EL (cell line): ENCODE measurements around the gene MAPKAP1.

Experiments
- DNase-seq: peaks from one replicate; pipeline ENCODE4 v3.0.0-alpha.2; 2016

MAPKAP1 gene

DNA sequence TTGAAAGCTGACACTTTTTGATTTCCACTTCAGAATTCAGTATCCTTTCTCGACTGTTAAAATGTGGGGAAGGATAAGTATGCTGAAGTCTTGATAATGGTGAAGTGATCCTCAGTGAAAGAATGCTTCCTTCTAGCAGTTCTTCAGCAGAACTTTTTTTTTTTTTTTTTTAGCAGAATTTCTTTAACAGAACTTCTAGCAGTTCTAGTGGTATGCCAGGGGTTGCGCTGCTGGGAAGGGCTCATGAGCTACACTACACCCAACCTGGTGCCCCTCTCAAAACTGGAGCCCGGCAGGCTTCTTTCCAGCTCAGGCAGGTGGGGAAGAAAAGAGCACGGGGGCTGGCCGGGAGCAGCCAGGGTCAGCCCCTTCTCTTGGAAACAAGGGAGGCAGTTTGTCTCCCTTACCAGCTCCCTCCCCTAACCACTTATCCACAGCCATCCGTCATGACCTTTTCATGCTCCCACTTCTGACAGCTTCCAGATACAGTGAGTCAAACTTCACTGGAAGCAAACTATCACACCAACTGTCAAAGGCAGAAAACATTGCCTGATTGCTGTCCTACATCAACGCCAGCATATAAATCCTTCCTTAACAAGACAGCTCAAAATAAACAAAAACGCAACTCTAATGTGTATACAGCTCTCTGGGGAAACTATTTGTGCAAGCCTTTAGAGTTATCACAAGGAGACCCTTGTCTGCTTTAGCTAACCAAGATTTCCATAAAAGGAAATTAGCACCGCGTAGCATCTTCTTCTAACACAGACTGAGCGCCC lies 233.9 kb downstream of the MAPKAP1 start:
- peak; percentile 51 for DNase-seq

DNA sequence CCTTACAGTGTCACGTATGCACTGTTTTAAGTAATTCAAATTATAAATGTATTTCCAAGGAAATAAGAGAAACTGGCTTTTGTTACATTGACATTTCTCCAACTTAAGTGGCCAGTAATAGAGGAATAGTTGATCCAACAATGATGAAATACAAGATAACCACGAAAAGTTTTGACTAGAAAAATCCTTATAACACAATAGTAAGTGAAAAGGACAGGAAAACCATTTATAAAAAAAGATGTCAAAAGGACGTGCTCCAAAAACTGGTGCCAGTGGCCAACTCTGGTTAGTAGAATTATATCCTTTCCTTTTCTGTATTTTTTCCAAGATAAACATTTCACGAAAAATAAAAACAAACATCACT lies 234.5 kb downstream of the MAPKAP1 start:
- DNase-seq, result no peak

DNA sequence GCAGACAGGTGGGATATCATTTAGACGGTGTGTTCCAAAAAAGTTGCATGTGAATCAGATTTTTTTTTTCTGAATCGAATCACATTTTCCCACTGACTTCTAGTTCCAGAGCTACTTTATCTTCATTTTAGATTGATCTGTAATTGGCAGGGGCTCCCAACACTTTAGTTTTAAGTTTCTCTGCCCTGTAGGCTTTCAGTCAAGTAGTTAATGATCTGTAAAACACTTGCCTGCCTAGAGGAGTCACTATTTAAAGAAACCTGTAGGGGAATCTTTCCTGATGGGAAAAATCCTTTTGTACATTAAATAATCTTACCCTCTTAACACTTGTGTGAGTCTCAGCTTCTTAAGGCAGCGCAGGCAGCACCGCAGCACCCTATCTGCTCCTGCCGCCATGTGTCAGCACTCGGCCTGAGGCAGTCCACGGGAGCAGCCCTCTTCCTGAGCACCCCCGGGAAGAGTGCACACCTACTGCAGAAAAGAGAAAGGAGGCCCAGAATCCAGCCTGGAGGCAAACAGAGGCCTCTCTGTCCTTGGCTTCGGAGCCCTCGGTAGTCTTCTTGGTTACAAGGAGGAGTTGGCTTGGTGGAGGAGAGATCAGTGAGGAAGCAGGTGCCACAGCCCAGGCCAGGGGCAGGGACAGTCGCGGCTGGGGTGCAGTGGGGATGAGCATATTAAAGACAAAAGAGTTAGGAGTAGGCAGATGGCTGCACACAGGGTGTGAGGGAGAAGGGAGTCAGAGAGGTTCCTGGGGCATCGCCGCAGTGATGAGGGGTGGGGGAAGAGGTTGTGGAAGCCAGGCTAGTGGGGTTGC lies 236.0 kb downstream of the MAPKAP1 start:
- DNase-seq, result no peak

DNA sequence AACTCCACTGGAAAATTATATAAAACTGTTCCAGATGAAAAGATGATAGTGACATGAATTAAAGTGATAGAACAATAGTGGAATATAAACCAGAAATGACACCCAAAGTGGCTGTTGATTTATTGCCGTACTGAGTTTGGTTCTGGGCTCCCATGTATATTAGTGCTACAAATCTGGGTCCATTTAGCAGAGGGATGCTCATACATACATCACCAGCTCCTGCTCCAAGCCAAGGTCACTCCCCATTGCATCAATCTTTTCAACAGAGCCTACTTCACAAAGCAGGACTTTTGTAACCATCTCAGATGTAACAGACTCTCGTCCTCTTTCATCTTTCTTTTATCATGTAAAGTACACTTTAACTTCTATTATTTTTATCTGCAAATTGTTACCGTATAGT lies 236.8 kb downstream of the MAPKAP1 start:
- DNase-seq, result no peak

DNA sequence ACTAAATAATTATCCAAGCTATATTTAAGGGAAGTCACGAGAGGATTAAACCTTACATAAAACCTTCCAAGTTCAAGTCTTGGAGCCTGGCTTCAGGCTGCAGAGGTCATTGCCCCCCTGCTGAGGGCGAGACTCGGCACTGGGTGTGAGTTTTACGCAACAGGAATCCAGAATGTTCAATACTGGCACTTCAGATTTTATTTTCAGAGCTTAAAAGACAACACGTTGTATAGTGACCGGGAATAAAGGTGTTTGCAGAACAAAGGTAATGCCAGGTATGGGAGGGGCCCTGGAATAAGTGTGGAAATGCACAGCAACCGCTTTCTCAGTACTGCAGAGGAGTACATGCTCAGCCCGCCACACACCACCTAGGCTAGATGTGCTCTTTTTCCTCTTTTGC lies 238.4 kb downstream of the MAPKAP1 start:
- no peak for DNase-seq

DNA sequence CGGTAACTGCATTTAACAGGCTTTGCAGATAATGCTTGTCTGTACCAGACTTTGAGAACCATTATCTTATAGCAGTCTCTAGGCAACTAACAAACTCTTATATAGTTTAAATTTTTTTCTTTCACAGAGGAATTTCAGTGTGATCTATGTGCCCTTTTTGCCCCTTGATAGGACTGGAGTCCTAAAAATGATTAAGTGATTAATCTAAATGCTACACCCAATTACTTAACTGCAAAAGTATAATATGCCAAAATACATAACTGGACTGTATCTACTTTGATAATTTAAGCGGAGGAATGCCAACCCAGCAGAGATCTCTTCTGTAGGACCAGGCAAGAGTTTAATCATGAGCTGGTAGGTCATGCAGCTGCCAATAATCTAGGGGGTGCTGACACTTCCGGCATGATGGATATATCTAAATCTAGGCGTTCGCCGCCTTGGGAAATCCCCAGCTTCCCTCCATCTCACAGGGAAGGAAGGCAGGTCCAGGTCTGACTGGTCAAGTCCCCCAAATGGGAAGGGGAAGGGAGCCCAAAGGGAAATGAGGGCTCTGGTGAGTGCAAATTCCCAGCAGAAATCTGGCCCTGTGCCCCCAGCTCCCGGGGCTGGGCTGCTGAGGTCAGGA lies 239.8 kb downstream of the MAPKAP1 start:
- no peak for DNase-seq

DNA sequence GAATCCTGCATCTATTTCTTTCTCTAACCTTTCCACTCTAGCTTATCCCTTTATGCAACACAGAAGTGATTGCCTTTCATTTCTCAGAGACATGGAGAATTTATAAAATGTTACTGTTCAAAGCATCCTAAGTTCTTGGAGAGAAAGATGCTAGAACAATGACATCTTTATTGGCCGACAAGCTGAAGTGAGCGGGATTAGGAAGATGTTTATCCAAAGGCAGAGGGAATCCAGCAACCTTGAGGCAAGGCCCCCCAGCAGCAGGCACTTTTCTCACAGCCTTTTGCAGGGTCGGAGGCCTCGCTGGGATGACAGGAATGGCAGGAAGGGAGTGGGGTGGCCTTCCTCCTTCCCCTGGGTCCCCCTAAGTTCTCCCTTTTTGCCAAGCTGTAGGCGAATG lies 240.6 kb downstream of the MAPKAP1 start:
- no peak for DNase-seq

DNA sequence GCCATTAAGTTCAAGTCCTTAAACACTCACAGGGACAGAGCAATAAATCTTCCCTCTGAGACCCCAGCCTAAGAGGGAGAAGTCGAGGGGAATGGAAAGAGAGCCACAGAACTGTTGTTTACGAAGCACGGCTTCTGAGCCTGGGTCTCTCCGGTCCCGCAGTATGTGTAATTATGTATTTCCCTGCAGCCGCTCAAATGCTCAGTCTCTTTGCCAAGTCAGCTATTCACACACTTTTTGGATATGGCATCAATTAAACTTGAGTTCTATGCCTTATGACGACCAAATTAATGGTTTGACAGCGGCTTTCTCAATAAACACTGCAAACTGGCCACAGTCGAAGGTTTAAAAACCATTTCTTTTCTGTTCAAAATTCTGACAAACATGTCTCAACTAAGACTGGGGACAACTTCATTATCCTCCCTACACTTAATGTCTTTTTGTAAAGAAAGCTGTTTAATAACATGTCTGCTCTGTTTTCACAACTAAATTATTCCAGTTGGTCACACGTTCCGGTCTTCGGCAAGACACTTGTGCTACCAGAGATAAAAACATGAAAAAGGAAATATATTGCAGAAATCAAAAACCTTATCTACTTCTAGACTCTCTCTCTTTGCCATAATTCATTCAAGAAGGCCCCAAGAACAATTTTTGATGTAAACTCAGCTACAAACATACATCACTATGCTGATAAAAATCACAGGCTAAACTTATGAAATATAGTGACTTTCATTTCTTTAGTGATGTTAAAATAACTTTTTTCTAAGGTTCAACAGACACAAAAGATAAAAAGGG lies 242.2 kb downstream of the MAPKAP1 start:
- DNase-seq, result no peak

DNA sequence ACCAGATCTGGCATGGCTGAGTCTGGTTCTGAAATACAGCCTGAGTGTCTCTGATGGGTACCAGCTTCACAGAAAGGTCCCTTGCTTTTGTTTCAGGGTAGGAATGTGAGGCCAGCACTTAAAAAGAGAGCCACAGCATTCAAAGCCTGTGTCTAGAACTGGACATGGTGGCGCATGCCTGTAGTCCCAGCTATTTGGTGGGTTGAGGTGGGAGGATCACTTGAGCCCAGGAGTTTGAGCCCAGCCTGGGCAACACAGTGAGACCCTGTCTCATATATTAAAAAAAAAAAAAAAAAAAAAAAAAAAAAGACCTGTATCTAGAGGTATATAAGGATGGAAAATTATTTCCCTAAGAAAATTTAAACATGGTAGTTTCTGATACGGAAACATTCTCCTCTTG lies 243.1 kb downstream of the MAPKAP1 start:
- no peak for DNase-seq

DNA sequence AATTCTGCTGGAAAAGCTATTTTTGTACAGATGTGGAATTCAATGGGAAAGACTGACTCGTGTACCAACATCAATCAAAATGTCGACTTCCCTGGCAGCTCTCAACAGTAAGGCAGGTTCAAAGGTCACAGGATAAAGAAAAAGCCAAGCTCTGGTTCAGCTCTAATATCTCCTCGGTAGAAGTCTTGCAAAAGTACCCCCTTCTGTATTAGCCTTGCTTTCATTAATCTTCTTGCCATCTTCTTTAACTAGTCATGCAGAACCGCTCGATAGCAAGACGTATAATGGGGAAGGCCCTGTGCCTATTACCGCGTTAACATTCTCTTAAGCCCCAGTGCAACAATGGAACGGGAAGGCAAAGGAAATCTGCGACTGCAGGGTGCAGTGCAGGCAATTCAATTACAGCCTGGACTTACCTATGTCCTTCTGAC lies 244.1 kb downstream of the MAPKAP1 start:
- DNase-seq, result no peak

DNA sequence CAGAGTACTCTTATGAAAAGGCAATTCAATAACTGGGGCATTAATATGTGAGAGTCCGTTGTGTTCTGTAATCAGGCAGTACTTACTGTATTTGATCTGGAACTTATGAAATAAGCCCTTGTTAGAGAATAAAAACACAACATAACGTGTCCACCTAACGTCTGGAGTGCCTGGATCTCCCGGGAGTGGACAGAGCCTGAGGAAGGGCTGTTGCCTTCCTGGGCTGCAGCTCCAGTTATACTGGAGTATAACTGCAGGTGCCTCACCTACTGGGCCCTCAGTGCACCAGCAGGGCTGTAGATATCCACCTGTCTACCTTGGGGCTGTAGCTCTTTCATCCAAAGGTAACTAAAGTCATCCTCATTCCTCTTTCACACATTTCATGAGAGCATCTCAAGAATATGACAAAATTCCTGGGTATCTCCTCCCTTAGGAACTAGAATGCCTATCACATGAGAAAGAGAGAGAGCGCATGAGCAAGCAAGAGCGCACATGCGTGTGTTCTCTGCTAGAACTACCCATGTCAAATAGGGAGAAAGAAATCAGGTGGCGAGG lies 245.3 kb downstream of the MAPKAP1 start:
- no peak for DNase-seq

DNA sequence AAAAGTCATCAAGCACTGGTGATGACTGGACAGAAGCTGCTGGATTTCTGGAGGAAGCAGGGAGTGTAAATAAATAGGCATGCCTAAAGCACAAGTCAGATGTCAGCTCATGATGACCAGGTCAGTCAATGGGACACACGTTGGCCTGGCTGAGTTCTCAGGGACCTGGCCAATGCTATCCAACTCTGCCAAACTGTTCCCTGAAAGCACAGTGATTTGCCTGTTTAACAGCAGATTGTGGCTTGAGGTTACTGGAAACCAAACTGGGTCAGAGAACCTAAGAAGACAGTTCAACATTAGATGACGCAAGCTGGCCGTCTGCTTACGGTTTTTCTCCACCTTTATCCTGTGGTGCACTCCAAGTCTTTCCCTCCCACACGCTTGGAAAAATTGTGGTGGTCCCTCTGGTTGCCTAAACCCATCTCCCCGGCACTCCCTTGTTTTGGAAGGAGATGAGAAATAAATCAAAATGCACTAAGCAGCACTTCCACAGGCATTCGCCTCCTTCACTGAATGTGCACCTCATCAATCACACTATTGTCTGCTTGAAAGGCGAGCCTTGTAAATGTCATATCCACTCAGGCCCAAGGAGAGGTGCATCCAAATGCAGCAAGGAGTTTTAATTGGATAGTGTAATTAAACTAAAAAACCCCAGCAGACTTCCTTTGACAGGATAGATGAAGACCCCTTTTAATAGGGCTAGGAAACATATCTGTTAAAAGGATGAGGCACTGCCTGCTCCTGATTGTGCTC lies 245.9 kb downstream of the MAPKAP1 start:
- DNase-seq, result peak; percentile 32

DNA sequence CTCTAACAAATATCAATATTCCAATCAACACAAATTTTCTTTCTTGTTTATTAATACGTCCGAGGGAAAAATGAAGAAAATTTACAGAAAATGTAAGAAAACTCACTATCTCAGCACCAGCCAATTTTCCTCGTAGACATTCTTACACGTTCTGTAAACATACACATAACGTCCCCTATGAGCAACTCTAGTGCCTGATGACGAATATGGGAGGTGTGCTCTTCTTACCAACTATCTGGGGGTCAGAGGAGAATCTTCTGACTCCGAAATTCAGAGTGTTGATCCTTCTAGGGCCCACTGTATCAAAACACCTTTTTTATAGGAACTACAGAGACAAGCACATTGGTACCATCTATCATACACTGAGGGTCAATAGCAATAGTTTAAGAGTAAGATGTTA lies 246.7 kb downstream of the MAPKAP1 start:
- no peak for DNase-seq

DNA sequence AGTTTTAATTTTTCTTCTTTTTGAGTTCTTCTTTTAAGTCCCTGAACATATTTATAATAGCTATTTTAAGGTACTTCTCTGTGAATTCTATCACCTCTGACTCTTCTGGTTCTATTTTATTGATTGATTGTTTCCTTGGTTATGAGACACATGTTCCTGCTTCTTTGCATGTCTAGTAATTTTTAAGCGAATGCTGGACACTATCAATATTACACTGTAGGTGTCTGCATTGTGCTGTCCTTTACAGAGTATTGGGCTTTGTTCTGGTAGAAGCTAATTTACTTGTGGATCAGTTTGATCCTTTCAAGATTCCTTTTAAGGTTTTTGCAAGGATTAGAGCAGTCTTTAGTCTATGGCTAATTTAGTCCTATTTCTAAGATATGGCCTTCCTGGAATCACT lies 249.7 kb downstream of the MAPKAP1 start:
- no peak for DNase-seq

DNA sequence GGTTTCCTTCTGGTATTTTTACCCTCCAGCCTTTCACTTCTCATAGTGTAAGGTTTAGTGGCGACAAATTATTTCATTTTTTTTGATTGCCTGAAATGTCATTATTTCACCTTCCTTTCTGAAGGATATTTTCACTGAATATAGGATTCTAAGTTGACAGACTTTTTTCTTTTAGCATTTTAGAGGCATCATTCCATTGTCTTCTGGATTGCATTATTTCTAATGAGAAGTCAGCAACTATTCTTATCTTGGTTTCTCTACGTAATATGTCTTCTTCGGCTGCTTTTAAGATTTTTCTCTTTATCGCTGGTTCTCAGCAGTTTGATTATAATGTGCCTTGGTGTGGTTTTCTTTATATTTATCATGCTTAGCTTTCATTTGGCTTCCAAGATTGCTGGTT lies 251.1 kb downstream of the MAPKAP1 start:
- DNase-seq, result no peak

DNA sequence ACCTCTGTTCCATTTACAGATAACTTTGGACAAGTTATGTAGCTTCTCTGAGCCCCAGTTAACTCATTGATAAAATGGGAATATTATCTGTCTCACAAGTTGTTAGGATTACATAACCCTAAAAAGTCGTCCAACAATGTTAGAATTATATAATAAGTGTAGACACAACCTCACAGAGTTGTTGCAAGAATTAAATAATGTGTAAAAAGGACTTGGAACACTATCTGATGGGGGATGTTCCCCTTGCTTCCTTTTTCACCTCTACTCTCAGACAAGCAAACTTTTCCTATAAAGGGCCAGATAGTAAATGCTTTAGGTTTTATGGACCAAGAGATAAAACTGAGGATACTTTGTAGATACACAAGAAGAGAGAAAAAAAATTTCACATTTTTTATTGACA lies 251.9 kb downstream of the MAPKAP1 start:
- DNase-seq, result no peak

DNA sequence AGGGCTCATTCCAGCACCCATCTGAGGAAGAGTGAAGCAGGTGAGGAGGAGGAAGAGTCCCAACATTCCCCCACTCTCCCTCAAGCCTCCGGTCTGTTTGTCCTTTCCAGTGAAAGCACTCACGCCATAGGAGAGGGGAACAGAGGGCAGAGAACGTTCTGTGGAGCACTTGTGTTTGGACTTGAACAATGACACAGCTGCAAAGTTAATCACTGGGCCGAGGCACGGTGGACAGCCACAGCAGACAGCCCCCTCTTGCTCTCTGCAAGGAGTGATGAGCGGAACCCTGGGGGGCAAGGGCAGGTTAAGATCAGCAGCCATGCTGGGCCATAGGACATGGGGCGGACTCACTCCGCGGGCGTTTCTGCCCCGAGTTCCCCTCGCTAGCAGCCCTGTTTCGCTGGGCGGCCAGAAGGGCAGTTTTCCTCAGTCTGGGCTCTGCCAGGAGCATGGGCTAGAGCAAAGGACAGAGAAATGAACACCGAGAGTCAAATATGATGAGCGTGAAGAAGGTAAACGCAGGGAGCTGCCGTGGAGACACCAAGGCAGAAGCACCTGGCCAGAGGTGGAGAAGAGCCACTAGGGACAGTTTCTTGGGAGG lies 259.7 kb downstream of the MAPKAP1 start:
- no peak for DNase-seq

DNA sequence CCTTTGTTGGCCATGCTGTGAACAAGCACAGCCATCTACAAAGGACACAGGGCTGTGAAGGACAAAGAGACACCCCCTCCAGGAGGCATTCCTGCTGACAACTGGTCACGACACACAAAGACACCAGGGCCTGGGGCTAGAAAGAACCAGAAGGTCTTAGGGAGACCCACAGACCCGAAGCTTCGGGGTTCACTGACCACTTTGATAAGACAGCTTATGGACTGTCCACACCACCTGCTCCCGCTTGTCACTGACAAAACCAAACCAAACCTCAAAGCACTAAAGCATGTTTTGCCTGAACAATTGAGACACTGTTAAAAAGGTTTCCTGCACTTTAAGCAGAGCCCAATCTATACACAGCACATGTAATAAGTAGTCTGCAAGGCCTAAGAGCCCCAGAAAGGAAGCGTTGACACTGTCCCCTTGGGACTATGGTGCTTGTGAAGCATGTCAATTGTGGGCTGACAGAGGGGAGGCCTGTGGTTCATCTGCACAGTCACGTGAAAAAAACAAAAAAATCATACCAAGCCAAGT lies 260.4 kb downstream of the MAPKAP1 start:
- no peak for DNase-seq

DNA sequence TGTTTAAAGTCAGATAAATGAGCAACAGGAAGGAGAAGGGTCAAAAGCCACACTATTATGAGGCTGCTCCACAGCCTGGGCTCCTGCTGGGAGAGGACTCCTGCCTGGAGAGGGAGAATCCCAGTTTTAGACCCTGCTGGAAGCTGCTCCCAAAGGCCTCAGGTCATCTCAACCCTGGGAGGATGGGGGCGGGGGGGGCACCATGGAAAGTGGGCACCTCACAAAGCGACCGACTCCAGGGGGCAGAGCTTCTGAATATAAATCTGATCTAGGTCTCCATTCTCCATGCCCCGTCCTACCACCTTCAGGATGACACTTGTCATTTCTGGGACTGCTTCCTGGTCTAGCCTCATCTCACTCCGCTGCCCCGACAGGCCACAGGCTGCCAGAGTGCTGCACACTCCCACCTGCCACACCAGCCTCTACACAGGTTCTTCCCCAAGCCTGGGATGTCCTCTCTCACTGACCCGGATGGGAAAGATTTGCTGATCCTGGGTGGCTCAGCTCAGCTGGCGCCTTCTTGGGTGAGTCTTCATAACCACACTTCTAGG lies 262.0 kb downstream of the MAPKAP1 start:
- DNase-seq, result no peak

DNA sequence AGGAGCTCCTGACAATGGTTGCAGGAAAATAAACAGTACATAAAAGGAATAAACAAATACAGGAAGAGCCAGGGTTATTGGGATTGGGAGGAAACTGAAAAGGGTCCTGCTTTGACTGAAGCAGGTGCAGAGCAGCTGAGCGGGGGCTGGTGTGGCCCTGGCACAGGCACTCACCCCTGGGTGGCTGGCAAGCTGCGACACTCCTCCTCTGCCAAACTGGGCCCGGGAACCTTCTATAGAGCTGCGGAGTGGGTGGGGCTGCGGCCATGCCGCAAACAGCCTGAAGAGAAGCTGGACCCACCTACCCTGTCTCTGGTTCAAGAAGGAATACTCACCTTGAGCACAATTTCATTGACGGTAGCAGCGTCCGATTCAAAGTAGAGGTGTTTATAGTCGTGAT lies 262.8 kb downstream of the MAPKAP1 start:
- no peak for DNase-seq

DNA sequence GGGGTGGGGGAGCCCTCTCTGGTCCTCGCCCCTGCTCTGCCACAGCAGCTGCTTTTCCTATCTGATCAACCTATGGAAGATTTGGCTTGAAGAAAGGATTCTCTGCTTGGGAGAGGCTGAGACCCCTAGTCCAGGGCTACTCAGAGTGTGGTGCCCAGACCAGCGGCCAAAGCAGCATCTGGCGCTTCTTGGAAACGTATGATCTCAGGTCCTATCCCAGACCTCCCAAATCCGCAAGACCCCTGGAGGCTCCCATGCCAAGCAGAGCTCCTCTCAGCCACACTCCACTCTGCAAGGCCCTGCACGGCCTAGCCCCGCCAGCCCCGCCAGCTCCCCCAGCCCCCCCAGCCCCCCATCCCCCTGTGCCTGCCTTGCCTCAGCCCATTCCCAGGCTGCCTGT lies 263.6 kb downstream of the MAPKAP1 start:
- no peak for DNase-seq
